Activated naive CD4-positive, alpha-beta T cell (primary cell): Measurements from ENCODE around the gene SCG2.

Experiments
- DNase-seq, 4 experiments: peaks; one replicate each; lab custom pipeline; 2025; lab: John Stamatoyannopoulos, UW

The SCG2 gene

DNA sequence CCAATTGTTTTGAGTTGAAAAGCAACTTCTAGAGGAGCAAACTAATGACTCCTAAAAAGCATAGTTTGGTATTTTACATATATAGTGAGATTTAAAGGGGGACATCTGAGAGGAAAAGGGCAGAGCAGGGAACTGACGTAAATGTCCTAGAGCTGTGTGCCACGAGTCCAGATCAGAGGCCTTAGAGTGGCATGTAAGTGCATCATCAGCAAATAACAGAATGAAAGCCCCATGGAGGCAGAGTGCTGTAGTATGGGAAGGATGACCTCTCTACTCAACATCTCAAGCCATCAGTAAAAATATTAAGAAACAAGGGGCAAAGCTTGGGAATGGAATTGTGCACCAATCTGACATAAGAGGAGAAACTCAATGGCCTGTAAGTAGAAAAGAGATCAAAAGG is 31.4 kb downstream of the SCG2 start:
- DNase-seq: no peak

DNA sequence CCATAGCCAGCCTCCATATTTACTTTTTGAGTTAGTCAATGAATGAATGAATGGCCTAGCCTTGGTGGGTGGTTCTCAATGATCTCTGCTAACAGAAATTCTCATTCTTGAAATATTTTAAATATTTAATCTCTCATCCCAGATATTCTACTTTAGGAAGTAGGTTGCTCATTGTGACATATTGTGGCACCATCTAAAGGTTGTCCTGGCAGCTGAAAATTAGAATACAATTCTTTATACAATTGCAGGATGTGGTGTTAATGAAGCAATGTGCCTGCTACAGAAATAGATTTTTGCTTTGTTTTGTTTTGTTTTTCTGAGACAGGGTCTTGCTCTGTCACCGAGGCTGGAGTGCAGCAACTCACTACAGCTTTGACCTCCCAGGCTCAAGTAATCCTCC is 35.8 kb downstream of the SCG2 start:
- DNase-seq: no peak

DNA sequence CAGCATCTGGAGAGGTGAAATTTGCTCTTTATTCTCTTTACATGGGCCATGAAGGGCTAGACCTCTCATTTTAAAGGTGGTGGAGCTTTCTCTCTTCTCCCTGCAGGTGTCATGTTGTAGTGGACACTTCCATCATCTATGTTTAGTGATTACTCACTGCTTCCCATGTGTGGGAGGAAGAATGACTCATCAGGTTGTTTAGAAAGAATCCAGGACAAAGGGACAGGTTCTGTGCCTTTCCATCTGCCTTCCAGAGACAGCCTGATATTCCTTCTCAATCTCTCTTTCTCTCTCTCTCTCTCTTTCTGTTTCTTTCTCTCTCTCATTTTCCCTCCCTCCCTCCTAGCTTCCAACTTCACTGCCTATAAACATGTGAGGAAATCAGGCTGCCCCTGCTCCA is 38.7 kb downstream of the SCG2 start:
- DNase-seq: no peak

DNA sequence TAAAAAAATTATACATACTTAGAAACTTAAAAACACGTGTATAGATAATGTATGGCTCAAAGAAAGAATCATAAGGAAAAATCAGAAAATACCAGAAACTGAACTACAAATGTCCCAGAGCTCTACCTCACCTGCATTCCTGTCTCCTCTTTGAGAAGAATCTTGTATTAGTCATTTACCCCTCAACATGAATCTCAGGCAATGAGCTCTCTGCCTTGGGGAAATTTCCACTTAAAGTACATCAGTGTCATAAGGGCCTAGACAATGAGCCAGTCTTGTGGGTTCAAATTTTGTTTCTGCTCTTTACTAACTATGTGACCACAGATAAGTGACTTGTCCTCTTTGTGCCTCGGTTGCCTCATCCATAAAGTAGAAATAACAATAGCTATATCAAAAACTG is 40.1 kb downstream of the SCG2 start:
- DNase-seq: no peak

DNA sequence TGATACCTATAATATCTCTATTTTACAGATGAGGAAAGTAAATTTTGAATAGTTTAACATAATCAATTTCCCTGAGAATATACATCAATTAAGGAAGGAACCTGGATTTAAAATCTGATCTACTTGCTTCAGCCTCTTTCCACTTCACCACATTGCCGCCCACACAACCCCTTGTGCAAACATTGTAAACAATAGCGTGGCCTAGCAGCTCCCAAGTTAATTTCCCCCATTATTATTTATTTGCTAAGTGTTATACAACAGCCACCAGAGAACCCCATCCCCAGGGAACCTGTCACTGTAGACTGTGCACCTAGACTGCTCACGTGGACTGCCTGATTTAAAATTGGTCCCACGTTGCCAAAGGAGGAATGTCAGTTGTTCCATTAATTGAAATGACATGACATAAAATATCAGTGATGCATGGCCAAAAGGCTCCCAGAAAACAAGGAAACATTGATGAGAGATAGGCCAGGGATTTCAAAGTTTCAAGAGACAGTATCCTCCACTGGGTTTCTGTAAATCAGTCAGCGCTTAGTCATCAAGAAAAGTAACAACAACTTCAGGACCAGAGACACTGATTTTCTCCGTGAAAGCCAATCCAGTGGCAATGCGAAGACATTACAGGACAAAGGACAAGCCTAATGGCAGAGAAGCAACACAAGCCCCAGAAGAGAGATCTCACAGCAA is 41.3 kb downstream of the SCG2 start:
- no peak for DNase-seq

DNA sequence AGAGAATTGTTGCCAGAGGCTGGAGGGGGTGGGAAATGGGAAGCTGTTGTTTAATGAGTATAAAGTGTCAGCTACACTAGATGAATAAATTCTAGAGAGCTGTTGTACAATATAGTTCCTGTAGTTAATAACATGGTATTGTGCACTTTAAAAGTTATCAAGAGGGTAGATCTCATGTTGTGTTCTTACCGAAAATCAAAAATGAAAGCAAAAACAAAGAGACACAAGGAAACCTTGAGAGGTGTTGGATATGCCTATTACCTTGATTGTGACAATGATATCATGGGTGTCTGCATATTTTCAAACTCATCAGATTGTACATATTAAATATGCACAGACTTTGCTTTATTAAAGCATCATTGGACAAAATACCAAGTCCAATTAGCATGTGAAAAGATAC is 43.2 kb downstream of the SCG2 start:
- no peak for DNase-seq

DNA sequence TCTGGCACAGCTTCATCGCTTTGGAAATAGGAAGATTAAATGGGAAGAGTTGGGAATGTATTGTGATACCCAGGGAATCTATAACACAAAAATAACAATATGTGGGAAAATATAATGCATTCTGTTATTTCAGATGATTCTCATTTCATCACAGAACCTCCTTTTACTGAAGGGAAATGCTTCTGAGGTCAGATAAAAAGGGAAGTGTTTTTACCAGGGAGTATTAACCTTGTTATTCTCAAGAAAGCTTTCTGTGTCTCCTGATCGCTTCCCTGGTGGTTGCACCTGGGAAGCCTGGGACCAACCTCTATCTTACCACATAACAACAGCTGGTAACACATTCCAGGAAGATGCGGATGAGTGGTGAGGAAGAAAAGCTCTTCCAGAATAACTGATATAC is 47.2 kb downstream of the SCG2 start:
- no peak for DNase-seq

DNA sequence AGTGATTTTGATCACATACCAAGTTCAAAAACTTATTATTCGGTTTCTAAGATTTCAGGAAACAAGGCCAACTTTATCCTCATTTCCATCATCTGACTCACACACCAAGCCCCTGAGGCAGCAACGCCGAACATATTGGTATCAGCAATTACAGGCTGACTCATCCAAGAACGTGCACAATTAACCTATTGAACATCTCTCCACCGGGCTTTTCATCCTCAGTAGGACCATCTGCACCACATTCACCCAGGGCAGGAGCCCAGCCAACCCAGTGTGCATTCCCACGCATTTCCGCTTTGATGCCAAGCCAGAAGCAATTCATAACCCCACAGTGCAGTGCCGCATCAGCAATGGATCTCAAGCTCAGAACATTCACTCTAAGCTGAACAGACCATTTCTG is 52.9 kb downstream of the SCG2 start:
- DNase-seq: no peak

DNA sequence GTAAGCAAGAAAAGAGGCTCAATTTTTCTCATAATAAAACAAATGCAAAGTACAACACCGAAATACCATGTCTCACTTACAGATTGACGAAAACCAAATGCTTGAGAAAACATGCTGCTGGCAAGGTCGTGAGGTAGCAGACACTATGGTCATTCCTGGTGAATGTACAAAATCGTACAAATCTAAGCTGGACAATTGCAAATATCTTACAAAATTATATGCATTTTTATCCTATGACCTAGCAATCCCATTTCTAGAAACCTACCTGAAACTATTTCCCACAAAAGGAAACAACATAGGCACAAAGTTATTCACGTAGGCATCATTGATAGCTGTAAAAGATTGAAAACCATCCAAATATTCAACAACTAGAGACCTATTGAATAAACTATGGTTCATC is 54.0 kb downstream of the SCG2 start:
- no peak for DNase-seq
